Measurements from ENCODE around the gene ADAM10. TPM values are rescaled to one million over a fixed set of nuclear protein-coding genes. Genes with fewer than 3 reads are reported as not detected.

ADAM10 gene
- polyA plus RNA-seq, 1 of the 3 experiments (the other 2 are of a cell fraction): 83.5 TPM

- no peak overlapping the region for H3K4me2 ChIP-seq
- no peak overlapping the region for H3K9ac ChIP-seq
- H4K20me1 ChIP-seq (ENCODE audit: insufficient read depth): no peaks in the 10 kb centered on the region
- peaks cover 5 to 16% of the 10 kb centered on the region in 2 experiments for H3K36me3 ChIP-seq (replicated peaks in 1 of 2; ENCODE audit: control insufficient read depth in 1 of 2, insufficient read depth in 2 of 2, low read length in 1 of 2)
- no peaks in the 10 kb centered on the region for H3K79me2 ChIP-seq (ENCODE audit: insufficient read depth)
- TF ChIP-seq CHD2 (IDR thresholded peaks at IDR 0.05; ENCODE audit: low read length, partially characterized antibody): no peak
- no peak for TF ChIP-seq TEAD4 (IDR thresholded peaks at IDR 0.05; ENCODE audit: borderline replicate concordance, insufficient read depth)
- TF ChIP-seq SIN3A (IDR thresholded peaks at IDR 0.05; ENCODE audit: borderline replicate concordance, low read depth, low read length): no peak
- no peak for TF ChIP-seq PBX3 (IDR thresholded peaks at IDR 0.05)
- TF ChIP-seq RFX5 (IDR thresholded peaks at IDR 0.05; ENCODE audit: low read length): no peak
- no peak for TF ChIP-seq RAD21 (IDR thresholded peaks at IDR 0.05; ENCODE audit: low read length)
- no peak for TF ChIP-seq GATA2 (CRISPR knock-in tag; IDR thresholded peaks at IDR 0.05)
- TF ChIP-seq USF2 (IDR thresholded peaks at IDR 0.05; ENCODE audit: borderline replicate concordance, low read depth, low read length): no peak
- no peak for TF ChIP-seq FOXM1 (IDR thresholded peaks at IDR 0.05; ENCODE audit: low read depth)
- TF ChIP-seq RCOR1 (IDR thresholded peaks at IDR 0.05; ENCODE audit: low read length): no peak
- no peak for TF ChIP-seq ELF1 (IDR thresholded peaks at IDR 0.05)
- TF ChIP-seq MEF2A (IDR thresholded peaks at IDR 0.05; ENCODE audit: borderline replicate concordance, low read depth): no peak
- no peak for TF ChIP-seq IRF3 (IDR thresholded peaks at IDR 0.05; ENCODE audit: low read depth, low read length)
- no peak for TF ChIP-seq MXI1 (IDR thresholded peaks at IDR 0.05; ENCODE audit: low read depth, low read length)
- no peak for TF ChIP-seq SMC3 (IDR thresholded peaks at IDR 0.05; ENCODE audit: low read depth, low read length)
- no peak overlapping the region for H2AFZ ChIP-seq (ENCODE audit: low read depth)
- no peaks in the 10 kb centered on the region for H3K9me2 ChIP-seq
- ChIA-PET CTCF (no interaction called here), POLR2A (no interaction called here)
- no peak for DNase-seq
- no peaks in the 10 kb centered on the region for H3K27me3 ChIP-seq (ENCODE audit: insufficient read depth)
- no peak overlapping the region for H3K4me3 ChIP-seq (ENCODE audit: low read depth in 2 of 2, low read length in 1 of 2)
- no peaks in the 10 kb centered on the region for H3K4me1 ChIP-seq (ENCODE audit: control insufficient read depth in 1 of 2, insufficient read depth in 2 of 2, low read depth in 1 of 2, low read length in 1 of 2)
- no peaks in the 10 kb centered on the region for H3F3A ChIP-seq (replicated peaks; ENCODE audit: insufficient read depth)
- H3K9me3 ChIP-seq: no peaks in the 10 kb centered on the region
- no peak overlapping the region for H3K27ac ChIP-seq (ENCODE audit: low read depth in 2 of 2, low read length in 1 of 2)
Measured at GRCh38 chr15:58650102-58650501, 99.4 kb downstream of the ADAM10 start.

- WGBS (ENCODE audit: low lambda C conversion rate): 100% methylated on average over 2 of the region's 2 CpGs
- CTCF ChIA-PET: no interaction called here
Measured at GRCh38 chr15:58649175-58649574, 100.3 kb downstream of the ADAM10 start.

More at GRCh38 chr15:58649175-58649574, 100.3 kb downstream of the ADAM10 start:
- H3K27me3 ChIP-seq (ENCODE audit: insufficient read depth): no peaks in the 10 kb centered on the region
- H3K79me2 ChIP-seq (ENCODE audit: insufficient read depth): no peaks in the 10 kb centered on the region
- no peak for DNase-seq
- TF ChIP-seq RFX5 (IDR thresholded peaks at IDR 0.05; ENCODE audit: low read length): no peak
- no peak for TF ChIP-seq IRF3 (IDR thresholded peaks at IDR 0.05; ENCODE audit: low read depth, low read length)
- no peak for TF ChIP-seq FOSL2 (IDR thresholded peaks at IDR 0.05; ENCODE audit: borderline replicate concordance, low read depth)
- no peak for TF ChIP-seq YY1 (IDR thresholded peaks at IDR 0.05; ENCODE audit: low read depth)
- TF ChIP-seq POLR2AphosphoS5 (IDR thresholded peaks at IDR 0.05; ENCODE audit: low read depth, low read length): no peak
- TF ChIP-seq SMC3 (IDR thresholded peaks at IDR 0.05; ENCODE audit: low read depth, low read length): no peak
- no peak for TF ChIP-seq FOXJ3 (CRISPR knock-in tag; IDR thresholded peaks at IDR 0.05)
- no peak for TF ChIP-seq FOXM1 (IDR thresholded peaks at IDR 0.05; ENCODE audit: low read depth)
- TF ChIP-seq CHD2 (IDR thresholded peaks at IDR 0.05; ENCODE audit: low read length, partially characterized antibody): no peak
- no peak for TF ChIP-seq NRF1 (IDR thresholded peaks at IDR 0.05; ENCODE audit: low read depth, low read length)
- no peak overlapping the region for H3K4me2 ChIP-seq
- H3K27ac ChIP-seq (ENCODE audit: low read depth in 2 of 2, low read length in 1 of 2): no peak overlapping the region
- peaks cover 8 to 11% of the 10 kb centered on the region in 2 experiments for H3K36me3 ChIP-seq (replicated peaks in 1 of 2; ENCODE audit: control insufficient read depth in 1 of 2, insufficient read depth in 2 of 2, low read length in 1 of 2)
- no peaks in the 10 kb centered on the region for H3K9me2 ChIP-seq
- no peaks in the 10 kb centered on the region for H3K9me3 ChIP-seq
- no peaks in the 10 kb centered on the region for H3K4me1 ChIP-seq (ENCODE audit: control insufficient read depth in 1 of 2, insufficient read depth in 2 of 2, low read depth in 1 of 2, low read length in 1 of 2)
- no peak overlapping the region for H3K9ac ChIP-seq
- no peaks in the 10 kb centered on the region for H3F3A ChIP-seq (replicated peaks; ENCODE audit: insufficient read depth)
- H4K20me1 ChIP-seq (ENCODE audit: insufficient read depth): no peaks in the 10 kb centered on the region
- POLR2A ChIA-PET: no interaction called here
- H2AFZ ChIP-seq (ENCODE audit: low read depth): no peak overlapping the region
- no peak overlapping the region for H3K4me3 ChIP-seq (ENCODE audit: low read depth in 2 of 2, low read length in 1 of 2)

Data from SK-N-SH (cell line).